HG03439 (cell line): ENCODE data around the gene RUFY4.
"Not testable (repeated sequence)": the region's sequence is repeated elsewhere in the genome, so short reads cannot be mapped to it uniquely, and the experiment has no call there.

Source experiments
- ATAC-seq: cut with Tn5 transposase; IDR thresholded peaks from one replicate; pipeline ENCODE4 v1.9.1; 2021; ENCODE audit warnings: mild to moderate bottlenecking, moderate library complexity; ENCODE audit not compliant: unreplicated experiment

RUFY4 gene

GRCh38 chr2:218082586-218083351 is 13.7 kb downstream of the RUFY4 start:
- no peak for ATAC-seq

DNA sequence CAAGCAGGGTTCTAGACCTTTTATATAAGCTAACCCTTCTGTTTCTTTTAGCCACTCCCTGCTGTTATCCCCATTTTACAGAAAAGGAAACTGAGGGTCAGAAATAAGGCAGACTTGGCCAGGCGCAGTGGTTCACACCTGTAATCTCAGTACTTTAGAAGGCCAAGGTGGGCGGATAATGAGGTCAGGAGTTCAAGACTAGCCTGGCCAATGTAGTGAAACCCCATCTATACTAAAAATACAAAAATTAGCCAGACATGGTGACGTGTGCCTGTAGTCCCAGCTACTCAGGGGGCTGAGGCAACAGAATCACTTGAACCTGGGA is 14.3 kb downstream of the RUFY4 start:
- ATAC-seq: no peak

DNA sequence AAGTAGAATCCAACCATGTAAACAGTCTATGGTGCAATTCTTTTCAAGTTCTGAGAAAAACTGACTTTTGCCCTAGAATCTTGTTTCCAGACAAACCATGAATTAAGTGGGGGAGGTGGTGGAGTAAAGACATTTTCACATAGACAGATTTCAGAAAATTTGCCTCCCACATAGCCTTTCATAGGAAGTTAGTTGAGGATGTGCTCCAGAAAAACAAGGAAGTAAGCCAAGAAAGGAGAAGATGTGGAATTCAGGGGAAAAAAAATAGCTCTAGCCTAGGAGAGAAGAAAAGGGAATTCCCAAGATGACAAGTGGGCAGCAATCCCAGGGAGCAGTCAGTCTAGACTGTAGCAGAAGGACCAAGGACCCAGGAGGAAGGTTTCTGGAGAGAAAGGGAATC is 17.4 kb downstream of the RUFY4 start:
- no peak for ATAC-seq

- ATAC-seq: no peak
Observed at GRCh38 chr2:218089259-218089658, 20.2 kb downstream of the RUFY4 start.

DNA sequence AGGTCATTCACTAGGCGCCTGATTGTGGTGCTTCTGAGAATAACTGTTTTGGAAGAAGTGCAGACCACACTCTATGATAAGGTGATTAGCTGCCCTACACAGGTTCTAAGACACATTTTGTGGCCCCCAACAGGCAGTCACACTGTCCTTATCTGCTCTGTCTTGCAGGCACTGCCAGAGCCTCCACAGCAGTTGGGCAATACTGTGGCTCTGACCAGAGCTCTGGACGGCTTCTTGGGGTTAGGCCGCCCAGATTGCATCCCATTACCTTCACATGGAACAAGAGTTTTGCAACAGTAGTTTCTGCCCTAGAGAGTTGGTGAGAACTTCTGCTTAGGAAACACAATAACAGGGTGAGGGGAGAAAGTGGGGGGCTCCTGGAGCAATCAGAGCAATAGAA is 22.7 kb downstream of the RUFY4 start:
- ATAC-seq: no peak

- no peak for ATAC-seq
Observed at GRCh38 chr2:218093879-218094278, 24.8 kb downstream of the RUFY4 start.

GRCh38 chr2:218095853-218096252 is 26.8 kb downstream of the RUFY4 start:
- no peak for ATAC-seq

GRCh38 chr2:218097975-218098374 is 28.9 kb downstream of the RUFY4 start:
- no peak for ATAC-seq

DNA sequence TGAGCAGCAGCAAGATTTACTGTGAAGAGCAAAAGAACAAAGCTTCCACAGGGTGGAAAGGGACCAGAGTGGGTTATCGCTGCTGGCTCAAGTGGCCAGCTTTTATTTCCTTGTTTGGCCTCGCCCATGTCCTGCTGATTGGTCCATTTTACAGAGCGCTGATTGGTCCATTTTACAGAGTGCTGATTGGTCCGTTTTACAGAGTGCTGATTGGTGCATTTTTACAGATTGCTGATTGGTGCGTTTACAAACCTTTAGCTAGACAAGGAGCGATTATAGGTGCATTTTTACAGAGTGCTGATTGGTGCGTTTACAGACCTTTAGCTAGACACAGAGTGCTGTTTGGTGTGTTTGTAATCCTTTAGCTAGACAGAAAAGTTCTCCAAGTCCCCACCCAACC is 39.8 kb downstream of the RUFY4 start:
- not testable (repeated sequence) for ATAC-seq

- not testable (repeated sequence) for ATAC-seq
Observed at GRCh38 chr2:218121789-218122188, 52.7 kb downstream of the RUFY4 start.

DNA sequence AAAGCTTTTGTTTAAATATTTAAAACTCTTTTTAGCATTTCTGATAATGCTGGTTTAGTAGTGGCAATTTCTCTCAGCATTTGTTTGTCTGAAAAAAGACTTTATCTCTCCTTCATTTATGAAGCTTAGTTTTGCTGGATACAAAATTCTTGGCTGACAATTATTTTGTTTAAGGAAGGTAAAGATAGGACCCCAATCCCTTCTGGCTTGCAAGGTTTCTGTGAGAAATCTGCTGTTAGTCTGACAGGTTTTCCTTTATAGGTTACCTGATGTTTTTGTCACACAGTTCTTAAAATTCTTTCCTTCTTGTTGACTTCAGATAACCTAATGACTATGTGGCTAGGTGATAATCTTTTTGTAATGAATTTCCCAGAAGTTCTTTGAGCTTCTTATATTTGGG is 53.2 kb downstream of the RUFY4 start:
- ATAC-seq: not testable (repeated sequence)

DNA sequence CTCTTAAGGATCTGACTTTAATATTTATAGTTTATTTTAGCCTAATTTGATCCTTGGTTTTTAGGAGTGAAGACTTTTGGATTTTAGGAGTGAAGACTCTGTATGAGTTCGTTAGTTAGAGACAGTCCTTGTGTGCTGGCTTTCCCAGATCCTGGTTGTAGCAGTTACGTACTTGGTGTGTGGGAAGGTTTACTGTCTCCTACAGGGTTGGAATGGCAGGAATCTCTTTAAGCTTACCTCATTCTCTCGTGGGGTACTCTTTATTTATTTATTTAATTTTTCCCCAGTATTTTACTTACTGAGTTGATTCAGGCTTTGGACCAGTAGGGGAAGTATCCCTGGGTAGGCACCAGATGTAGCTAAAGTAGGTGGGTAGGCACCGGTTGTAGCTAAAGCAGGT is 54.9 kb downstream of the RUFY4 start:
- ATAC-seq: no peak

- no peak for ATAC-seq
Observed at GRCh38 chr2:218125095-218125494, 56.0 kb downstream of the RUFY4 start.

- ATAC-seq: no peak
Observed at GRCh38 chr2:218125626-218126080, 56.6 kb downstream of the RUFY4 start, which contains the start of gene CXCR2. TSS of gene CXCR2 (plus strand) at chr2:218126028. CDS start at chr2:218134802, 8,774 bp downstream.

DNA sequence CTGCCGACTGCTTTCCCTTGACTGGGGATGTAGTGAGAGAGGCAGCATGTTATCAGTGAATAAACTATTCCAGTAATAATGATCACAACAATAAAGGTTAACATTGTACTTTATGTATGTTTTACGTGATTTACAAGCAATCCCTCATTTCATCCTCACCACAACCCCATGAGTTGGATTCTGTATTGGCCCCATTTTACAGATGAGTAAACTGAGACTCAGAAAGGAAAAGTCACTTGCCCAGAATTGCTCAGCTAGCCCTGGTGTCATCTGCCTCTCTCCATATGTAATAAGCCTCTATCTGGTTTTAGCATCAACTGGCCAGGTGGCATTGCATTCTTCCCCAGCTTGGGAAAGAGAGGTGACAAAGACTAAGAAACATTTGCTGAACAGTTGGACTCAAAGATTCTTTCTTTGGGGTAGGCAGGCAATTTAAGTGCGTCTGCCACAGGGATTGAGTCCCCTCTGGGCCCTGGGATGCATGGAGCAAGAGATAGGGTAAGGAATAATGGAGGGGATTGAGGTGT is 58.9 kb downstream of the RUFY4 start:
- no peak for ATAC-seq

DNA sequence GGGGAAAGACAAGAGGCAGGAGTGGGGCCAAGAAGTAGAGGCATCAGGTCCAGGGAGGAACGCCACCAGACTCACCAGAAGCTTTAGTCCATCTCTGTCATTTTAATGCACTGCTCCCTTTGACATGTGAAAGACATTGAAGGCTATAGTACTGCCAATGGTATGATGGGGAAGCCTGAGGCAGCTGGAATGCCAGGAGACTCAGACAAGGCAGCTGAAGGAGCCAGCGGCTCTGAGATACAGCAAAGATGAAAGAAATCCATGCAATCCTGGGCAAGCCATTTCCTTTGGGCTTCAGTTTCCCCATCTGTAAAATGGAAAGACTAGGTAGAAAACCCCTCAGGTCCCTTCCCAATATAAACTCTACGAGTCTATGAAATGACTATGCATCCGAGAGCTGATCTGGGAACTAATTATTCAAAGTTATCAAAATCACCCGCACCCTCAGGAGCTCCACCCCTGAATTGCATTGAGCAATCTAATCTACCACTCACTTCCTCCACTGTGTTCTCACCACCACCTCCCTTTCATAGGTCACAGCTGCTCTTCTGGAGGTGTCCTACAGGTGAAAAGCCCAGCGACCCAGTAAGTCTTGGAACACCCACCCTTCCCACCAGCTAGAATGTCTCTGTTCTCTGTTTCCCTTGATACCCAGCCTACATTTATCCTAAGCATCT is 59.9 kb downstream of the RUFY4 start:
- ATAC-seq: no peak

DNA sequence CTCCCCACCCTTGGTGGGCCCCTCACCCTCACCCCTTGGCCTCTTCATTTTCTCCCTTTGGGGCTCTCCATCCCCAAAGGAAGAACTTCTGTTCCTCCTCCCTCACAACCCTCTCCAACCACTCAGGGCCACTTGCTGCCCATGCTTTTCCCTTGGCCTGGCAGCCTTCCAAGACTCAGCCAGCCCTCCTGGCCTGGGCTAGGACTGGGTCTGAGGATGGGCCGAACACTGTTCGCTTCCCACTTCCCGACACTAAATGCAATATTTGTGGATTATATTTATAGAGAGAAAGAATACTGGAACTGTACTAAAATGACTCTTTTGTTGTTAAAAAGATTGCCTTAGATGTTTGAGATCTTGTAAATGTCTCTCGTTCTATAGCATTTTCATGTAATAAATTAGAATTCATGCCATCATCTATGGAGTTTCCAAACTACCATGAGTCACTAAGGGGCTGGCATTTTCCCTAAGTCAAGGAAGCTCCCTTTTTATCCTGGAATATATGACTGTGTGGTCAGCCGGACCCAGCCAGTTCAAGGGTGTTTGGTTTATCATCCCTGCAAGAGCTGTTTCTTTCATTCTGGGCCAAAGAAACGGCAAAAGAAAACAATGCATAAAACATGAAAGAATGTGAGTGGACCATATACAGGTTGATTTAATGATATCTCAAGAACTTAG is 60.5 kb downstream of the RUFY4 start:
- ATAC-seq: no peak

DNA sequence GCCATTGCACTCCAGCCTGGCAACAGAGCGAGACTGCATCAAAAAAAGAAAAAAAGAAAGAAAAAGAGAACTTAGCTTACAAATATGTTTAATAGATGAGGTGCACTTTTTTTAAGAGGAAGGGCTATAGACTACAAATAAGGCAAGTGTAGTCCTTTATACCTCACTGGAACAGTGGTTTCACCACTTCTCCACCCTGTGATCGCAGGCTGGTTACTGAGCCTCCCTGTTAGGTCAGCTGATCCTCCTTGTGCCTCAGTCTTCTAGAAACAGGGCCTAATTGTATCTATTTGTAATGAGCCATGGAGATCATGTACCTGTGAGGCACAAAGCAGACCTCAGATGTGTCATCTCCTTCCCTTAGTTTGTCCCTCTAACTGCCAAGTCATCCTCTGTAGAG is 61.3 kb downstream of the RUFY4 start:
- ATAC-seq: no peak

GRCh38 chr2:218130822-218131221 is 61.8 kb downstream of the RUFY4 start:
- no peak for ATAC-seq

GRCh38 chr2:218137514-218137913 is 68.5 kb downstream of the RUFY4 start:
- ATAC-seq: no peak

- ATAC-seq: no peak
Observed at GRCh38 chr2:218138047-218138446, 69.0 kb downstream of the RUFY4 start.
